ENCODE results near the gene ALDH16A1.

ALDH16A1 gene

DNA sequence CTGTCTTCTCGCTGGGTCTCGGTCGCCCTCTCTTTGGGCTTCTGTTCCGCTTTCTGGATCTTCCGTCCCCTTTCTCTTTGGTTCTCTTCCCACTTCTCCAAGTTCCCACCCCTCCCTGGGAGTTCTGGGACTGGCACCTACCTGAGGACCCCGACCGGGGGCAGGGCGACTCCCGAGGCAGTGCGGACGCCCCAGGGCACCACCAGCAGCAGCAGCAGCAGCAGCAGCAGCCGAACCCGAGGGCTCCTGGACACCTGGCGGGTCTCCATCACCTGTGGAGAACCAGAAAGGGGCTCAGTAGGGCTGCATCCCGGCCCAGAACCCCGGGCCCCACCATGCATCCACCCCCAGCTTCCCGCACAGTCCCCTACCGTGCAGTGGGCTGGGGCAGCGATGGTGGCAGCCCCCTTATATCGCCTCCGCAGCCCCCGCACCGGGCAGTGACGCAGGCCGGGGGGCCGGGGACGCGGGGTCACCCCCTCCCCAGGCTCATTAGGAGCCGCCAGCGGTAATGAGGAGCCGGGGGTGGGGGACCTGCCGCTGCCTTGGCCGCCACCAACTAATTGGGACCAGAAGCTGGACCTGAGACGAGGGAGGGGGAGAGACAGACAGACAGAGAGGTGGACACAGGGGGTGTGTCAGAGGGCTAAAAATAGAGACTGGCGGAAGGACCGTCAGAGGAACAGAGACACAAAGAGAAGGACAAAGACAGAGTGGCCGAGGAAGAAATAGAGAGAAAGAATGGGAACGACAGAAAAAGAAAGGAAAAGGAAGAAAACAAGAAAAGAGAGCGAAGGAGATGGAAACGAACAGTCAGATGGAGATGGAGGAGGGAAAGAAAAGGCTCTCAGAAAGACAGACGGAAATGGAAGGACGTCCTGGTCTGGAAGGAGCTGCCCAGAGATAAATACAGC is 29.7 kb upstream of the ALDH16A1 start, which contains the start of gene PTH2:
Gene PTH2, minus strand, starts transcription at position 371 of the 914 bp plus-strand sequence. Its CDS starts 102 bp downstream, at position 269.
- no peak within 1 kb of the TSS for H3K27ac ChIP-seq (ENCODE audit: low read depth, low read length)
- H3K4me3 ChIP-seq (ENCODE audit: low read depth in 1 of 5, low read length in 5 of 5): peak within 1 kb of the TSS in 4 of 5 donors; percentile 22 to 54 (median 40)
- no peaks in the 10 kb centered on the region for H3K36me3 ChIP-seq (ENCODE audit: control insufficient read depth in 5 of 5, insufficient read depth in 5 of 5, low read length in 5 of 5)
- H3K9me3 ChIP-seq (ENCODE audit: control insufficient read depth in 5 of 5, low read length in 5 of 5): no peaks in the 10 kb centered on the region
- peaks cover 0 to 37% (median 27%) of the 10 kb centered on the region in 5 donors for H3K4me1 ChIP-seq (ENCODE audit: control insufficient read depth in 5 of 5, insufficient read depth in 5 of 5, low read length in 5 of 5)
- peaks cover 53 to 84% (median 76%) of the 10 kb centered on the region in 5 donors for H3K27me3 ChIP-seq (ENCODE audit: control insufficient read depth in 5 of 5, insufficient read depth in 4 of 5, low read length in 5 of 5)
- H3K9ac ChIP-seq (ENCODE audit: low read length in 5 of 5): peak within 1 kb of the TSS in 1 of 5 donors; percentile 16

- Histone ChIP-seq H3K9me3 (ENCODE audit: control insufficient read depth in 5 of 5, low read length in 5 of 5) (no peaks in the 10 kb centered on the region), H3K4me3 (ENCODE audit: low read depth in 1 of 5, low read length in 5 of 5) (no peak overlapping the region), H3K9ac (ENCODE audit: low read length in 5 of 5) (no peak overlapping the region), H3K36me3 (ENCODE audit: control insufficient read depth in 5 of 5, insufficient read depth in 5 of 5, low read length in 5 of 5) (no peaks in the 10 kb centered on the region), H3K27ac (ENCODE audit: low read depth, low read length) (no peak overlapping the region), H3K27me3 (ENCODE audit: control insufficient read depth in 5 of 5, insufficient read depth in 4 of 5, low read length in 5 of 5) (peaks cover 56 to 84% (median 77%) of the 10 kb centered on the region in 5 donors), H3K4me1 (ENCODE audit: control insufficient read depth in 5 of 5, insufficient read depth in 5 of 5, low read length in 5 of 5) (peaks cover 0 to 39% (median 30%) of the 10 kb centered on the region in 5 donors)
These were observed 29.1 kb upstream of the ALDH16A1 start for GRCh38 chr19:49423985-49424303.

DNA sequence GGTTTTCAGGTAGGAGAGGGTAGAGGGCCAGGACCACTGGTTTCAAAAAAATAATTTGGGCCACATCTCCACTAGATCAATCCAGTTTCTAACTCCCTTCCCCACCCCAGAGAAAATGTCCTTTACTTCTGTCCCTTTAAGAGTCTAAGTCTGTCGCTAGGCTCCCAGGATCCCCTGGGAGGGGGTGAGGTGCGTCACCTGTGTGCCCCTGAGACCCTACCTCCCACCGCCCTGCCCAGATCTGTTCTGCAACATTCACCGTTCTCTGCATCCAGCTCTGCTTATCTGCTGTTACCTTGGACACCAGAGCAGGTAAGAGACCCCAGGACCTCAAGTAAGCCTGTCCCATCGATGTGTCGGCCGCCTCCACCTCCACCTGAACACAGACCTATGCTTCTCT is 27.8 kb upstream of the ALDH16A1 start, which contains the start of gene GFY:
Gene GFY, plus strand, starts transcription at position 211 of the 400 bp plus-strand sequence. CDS start 1,043 bp downstream, outside the sequence.
- no peak within 1 kb of the TSS for H3K27ac ChIP-seq (ENCODE audit: low read depth, low read length)
- H3K36me3 ChIP-seq (ENCODE audit: control insufficient read depth in 5 of 5, insufficient read depth in 5 of 5, low read length in 5 of 5): no peaks in the 10 kb centered on the region
- no peak within 1 kb of the TSS for H3K4me3 ChIP-seq (ENCODE audit: low read depth in 1 of 5, low read length in 5 of 5)
- H3K27me3 ChIP-seq (ENCODE audit: control insufficient read depth in 5 of 5, insufficient read depth in 4 of 5, low read length in 5 of 5): peaks cover 59 to 83% (median 80%) of the 10 kb centered on the region in 5 donors
- no peak within 1 kb of the TSS for H3K9ac ChIP-seq (ENCODE audit: low read length in 5 of 5)
- no peaks in the 10 kb centered on the region for H3K9me3 ChIP-seq (ENCODE audit: control insufficient read depth in 5 of 5, low read length in 5 of 5)
- peaks cover 0 to 39% (median 30%) of the 10 kb centered on the region in 5 donors for H3K4me1 ChIP-seq (ENCODE audit: control insufficient read depth in 5 of 5, insufficient read depth in 5 of 5, low read length in 5 of 5)

DNA sequence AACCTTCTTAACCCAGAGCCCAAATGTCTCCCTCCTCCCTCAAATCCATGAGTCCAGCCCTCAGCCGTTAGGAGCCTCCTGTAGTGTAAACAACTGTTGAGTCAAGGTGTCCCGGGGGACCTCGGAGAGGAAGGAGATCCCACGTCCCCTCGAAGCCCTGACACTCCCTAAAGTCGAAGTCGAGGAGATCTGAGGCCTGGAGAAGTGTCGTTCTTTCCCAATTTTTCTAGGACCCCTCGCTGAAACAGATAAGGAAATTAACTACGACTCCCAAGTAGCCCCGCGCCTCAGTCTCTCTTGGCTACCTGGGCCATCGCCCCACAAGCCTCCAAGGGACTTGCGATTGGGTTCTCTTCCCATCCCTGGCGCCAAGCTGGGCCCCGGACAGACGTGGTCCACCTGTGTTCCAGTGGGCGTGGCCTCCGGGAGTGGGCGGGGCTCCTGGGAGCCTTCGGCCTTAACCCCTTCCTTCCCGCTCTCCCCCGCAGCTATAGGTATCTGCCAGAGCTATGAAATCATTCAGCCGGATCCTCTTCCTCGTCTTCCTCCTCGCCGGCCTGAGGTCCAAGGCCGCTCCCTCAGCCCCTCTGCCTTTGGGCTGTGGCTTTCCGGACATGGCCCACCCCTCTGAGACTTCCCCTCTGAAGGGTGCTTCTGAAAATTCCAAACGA is 27.0 kb upstream of the ALDH16A1 start:
- no peaks in the 10 kb centered on the region for H3K9me3 ChIP-seq (ENCODE audit: control insufficient read depth in 5 of 5, low read length in 5 of 5)
- H3K4me3 ChIP-seq (ENCODE audit: low read depth in 1 of 5, low read length in 5 of 5): no peak overlapping the region
- H3K27ac ChIP-seq (ENCODE audit: low read depth, low read length): no peak overlapping the region
- peaks cover 0 to 4% (median 0%) of the 10 kb centered on the region in 5 donors for H3K36me3 ChIP-seq (ENCODE audit: control insufficient read depth in 5 of 5, insufficient read depth in 5 of 5, low read length in 5 of 5)
- no peak overlapping the region for H3K9ac ChIP-seq (ENCODE audit: low read length in 5 of 5)
- H3K27me3 ChIP-seq (ENCODE audit: control insufficient read depth in 5 of 5, insufficient read depth in 4 of 5, low read length in 5 of 5): peaks cover 59 to 84% (median 79%) of the 10 kb centered on the region in 5 donors
- peaks cover 0 to 32% (median 24%) of the 10 kb centered on the region in 5 donors for H3K4me1 ChIP-seq (ENCODE audit: control insufficient read depth in 5 of 5, insufficient read depth in 5 of 5, low read length in 5 of 5)

- peaks cover 0 to 25% (median 16%) of the 10 kb centered on the region in 5 donors for H3K4me1 ChIP-seq (ENCODE audit: control insufficient read depth in 5 of 5, insufficient read depth in 5 of 5, low read length in 5 of 5)
- no peak overlapping the region for H3K27ac ChIP-seq (ENCODE audit: low read depth, low read length)
- no peak overlapping the region for H3K9ac ChIP-seq (ENCODE audit: low read length in 5 of 5)
- H3K27me3 ChIP-seq (ENCODE audit: control insufficient read depth in 5 of 5, insufficient read depth in 4 of 5, low read length in 5 of 5): peaks cover 56 to 82% (median 77%) of the 10 kb centered on the region in 5 donors
- H3K36me3 ChIP-seq (ENCODE audit: control insufficient read depth in 5 of 5, insufficient read depth in 5 of 5, low read length in 5 of 5): peaks cover 0 to 4% (median 0%) of the 10 kb centered on the region in 5 donors
- H3K9me3 ChIP-seq (ENCODE audit: control insufficient read depth in 5 of 5, low read length in 5 of 5): no peaks in the 10 kb centered on the region
- H3K4me3 ChIP-seq (ENCODE audit: low read depth in 1 of 5, low read length in 5 of 5): no peak overlapping the region
These were observed 25.7 kb upstream of the ALDH16A1 start for GRCh38 chr19:49427339-49427738.

DNA sequence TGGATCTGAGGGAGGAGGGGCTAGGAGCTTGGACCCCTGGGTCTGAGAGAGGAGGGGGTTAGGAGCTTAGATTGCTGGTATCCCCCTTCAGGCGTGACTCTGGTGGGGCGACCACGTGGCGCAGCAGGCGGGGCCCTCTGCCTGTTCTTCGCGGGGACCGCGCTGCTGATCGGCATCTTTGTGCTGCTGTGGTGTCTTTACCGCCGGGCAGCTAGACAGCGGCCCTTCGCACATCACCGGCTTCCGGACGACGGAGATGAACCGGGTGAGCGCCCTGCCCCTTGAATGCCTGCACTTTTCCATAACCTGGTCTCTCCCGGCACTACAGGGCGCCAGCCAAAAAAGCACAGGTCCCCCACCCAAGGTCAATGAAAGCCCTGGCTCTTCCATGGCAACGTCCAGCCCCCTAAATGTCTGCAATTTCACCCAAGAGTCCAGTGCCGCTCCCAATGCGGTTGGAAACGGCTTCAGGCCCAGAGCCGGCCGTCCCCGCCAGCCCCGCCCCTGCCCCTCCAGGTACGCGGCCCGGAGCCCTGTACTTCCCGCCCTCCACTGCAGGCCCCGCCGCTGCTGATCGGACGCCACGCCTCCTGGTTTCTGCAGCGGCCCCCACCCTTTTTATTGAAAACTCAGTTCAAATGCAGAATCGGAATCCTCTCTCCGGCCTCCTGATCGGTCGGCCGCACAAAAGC is 25.0 kb upstream of the ALDH16A1 start:
- H3K9ac ChIP-seq (ENCODE audit: low read length in 5 of 5): no peak overlapping the region
- H3K4me3 ChIP-seq (ENCODE audit: low read depth in 1 of 5, low read length in 5 of 5): no peak overlapping the region
- peaks cover 0 to 19% (median 10%) of the 10 kb centered on the region in 5 donors for H3K4me1 ChIP-seq (ENCODE audit: control insufficient read depth in 5 of 5, insufficient read depth in 5 of 5, low read length in 5 of 5)
- H3K27ac ChIP-seq (ENCODE audit: low read depth, low read length): no peak overlapping the region
- H3K9me3 ChIP-seq (ENCODE audit: control insufficient read depth in 5 of 5, low read length in 5 of 5): no peaks in the 10 kb centered on the region
- peaks cover 51 to 79% (median 77%) of the 10 kb centered on the region in 5 donors for H3K27me3 ChIP-seq (ENCODE audit: control insufficient read depth in 5 of 5, insufficient read depth in 4 of 5, low read length in 5 of 5)
- H3K36me3 ChIP-seq (ENCODE audit: control insufficient read depth in 5 of 5, insufficient read depth in 5 of 5, low read length in 5 of 5): peaks cover 0 to 4% (median 0%) of the 10 kb centered on the region in 5 donors

DNA sequence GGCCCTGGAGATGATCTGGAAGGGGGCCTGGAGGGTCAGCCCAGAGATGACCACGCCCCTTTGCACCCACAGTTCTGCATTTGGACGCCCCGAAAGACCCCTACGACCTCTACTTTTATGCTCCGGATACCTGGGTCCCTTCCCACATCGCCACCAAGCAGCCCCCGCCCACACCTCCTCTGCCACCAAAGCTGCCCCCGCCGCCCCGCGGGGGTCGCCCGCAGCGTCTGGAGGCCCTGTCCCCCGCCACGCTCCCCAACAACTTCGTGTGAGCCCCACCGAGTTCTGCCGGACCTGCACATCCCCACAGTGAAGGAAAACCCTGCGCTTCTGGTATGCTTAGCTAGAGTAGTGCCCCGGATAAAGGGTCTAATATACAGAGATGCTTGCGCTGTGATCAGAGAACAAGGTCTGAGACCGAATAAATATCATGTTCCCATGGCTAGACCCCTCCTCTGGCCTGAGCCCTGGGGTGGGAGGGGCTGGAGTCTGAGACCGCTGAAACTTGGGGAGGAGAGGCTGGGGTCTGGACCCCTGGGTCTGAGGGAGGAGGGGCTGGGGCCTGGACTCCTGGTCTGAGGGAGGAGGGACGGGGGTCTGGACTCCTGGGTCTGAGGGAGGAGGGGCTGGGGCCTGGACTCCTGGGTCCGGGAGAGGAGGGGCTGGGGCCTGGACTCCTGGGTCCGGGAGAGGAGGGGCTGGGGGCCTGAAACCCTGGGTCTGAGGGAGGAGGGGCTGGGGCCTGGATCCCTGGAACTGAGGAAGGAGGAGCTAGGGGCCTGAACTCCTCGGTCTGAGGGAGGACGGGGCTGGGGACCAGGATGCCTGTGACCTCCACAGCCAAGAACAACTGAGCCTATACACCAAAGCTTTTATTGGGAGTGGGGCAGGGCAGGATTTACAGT is 24.2 kb upstream of the ALDH16A1 start:
- Histone ChIP-seq H3K27ac (ENCODE audit: low read depth, low read length) (no peak overlapping the region), H3K9me3 (ENCODE audit: control insufficient read depth in 5 of 5, low read length in 5 of 5) (no peaks in the 10 kb centered on the region), H3K4me1 (ENCODE audit: control insufficient read depth in 5 of 5, insufficient read depth in 5 of 5, low read length in 5 of 5) (peaks cover 0 to 13% (median 8%) of the 10 kb centered on the region in 5 donors), H3K4me3 (ENCODE audit: low read depth in 1 of 5, low read length in 5 of 5) (no peak overlapping the region), H3K9ac (ENCODE audit: low read length in 5 of 5) (no peak overlapping the region), H3K27me3 (ENCODE audit: control insufficient read depth in 5 of 5, insufficient read depth in 4 of 5, low read length in 5 of 5) (peaks cover 44 to 77% (median 76%) of the 10 kb centered on the region in 5 donors), H3K36me3 (ENCODE audit: control insufficient read depth in 5 of 5, insufficient read depth in 5 of 5, low read length in 5 of 5) (peaks cover 0 to 4% (median 0%) of the 10 kb centered on the region in 5 donors)

GRCh38 chr19:49430172-49430677 is 22.8 kb upstream of the ALDH16A1 start:
- Histone ChIP-seq H3K36me3 (ENCODE audit: control insufficient read depth in 5 of 5, insufficient read depth in 5 of 5, low read length in 5 of 5) (peaks cover 0 to 4% (median 0%) of the 10 kb centered on the region in 5 donors), H3K4me1 (ENCODE audit: control insufficient read depth in 5 of 5, insufficient read depth in 5 of 5, low read length in 5 of 5) (peaks cover 0 to 13% (median 8%) of the 10 kb centered on the region in 5 donors), H3K9me3 (ENCODE audit: control insufficient read depth in 5 of 5, low read length in 5 of 5) (no peaks in the 10 kb centered on the region), H3K4me3 (ENCODE audit: low read depth in 1 of 5, low read length in 5 of 5) (no peak overlapping the region), H3K27me3 (ENCODE audit: control insufficient read depth in 5 of 5, insufficient read depth in 4 of 5, low read length in 5 of 5) (peaks cover 43 to 81% (median 77%) of the 10 kb centered on the region in 5 donors), H3K9ac (ENCODE audit: low read length in 5 of 5) (no peak overlapping the region), H3K27ac (ENCODE audit: low read depth, low read length) (no peak overlapping the region)

Measured in subcutaneous abdominal adipose tissue (tissue), 5 donors.